ENCODE measurements around the gene TNP2.

DNA sequence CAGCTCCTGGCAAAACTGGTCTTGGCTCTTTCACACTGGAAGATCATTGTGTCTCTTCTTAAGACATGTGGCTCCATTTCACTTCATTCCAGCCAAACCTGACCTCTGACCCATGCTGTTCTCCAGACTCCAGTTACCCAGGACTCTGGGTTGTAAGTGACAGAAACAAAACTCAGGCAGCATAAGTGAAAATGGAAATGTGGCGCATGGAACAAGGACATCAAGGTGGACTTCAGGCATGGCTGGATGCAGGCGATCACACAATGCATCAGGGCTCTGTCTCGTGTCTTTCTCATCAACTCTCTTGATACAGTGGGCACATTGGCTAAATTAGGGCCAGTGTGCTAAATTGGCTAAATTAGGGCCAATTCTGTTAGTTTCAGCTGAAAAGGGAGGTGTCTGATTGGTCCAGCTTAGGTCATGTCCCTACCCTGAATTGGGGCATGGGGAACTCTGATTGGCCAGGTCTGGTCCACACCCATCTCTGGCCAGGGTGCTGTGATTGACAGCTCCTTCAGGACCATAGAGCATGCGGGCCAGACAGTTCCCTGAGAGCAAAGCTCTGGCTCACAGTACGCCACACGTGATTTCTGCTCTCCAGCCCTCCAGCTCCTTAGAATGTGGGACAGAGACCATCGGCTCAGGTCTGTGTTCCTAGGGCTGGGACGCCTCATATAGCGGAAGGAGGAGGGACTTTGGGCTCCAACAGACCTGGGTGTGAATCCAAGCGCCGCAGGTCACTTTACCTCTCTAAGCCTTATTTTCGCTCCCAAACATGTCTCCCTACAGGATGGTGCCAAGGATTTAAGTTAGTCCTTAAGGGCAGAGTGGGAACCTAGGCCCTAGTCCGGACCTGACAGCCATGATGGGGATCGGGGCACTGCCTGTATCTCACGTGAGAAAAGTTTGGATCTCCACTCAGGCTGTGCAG is 30.6 kb downstream of the TNP2 start:
- TF ChIP-seq GATA2 (IDR thresholded peaks at IDR 0.05; ENCODE audit: low read depth, low read length): no peak
- TF ChIP-seq GATA3 (IDR thresholded peaks at IDR 0.05; ENCODE audit: low read depth, low read length): no peak

Data from SH-SY5Y (cell line).